Thymus (tissue), 11 donors: ENCODE measurements around the gene NOTCH2. TPM values are rescaled to one million over a fixed set of nuclear protein-coding genes. Genes with fewer than 3 reads are reported as not detected.

ENCODE experiments used
- DNase-seq, 9 donors: peaks; one replicate each; pipeline ENCODE4 v3.0.0-alpha.2; 2013; ENCODE audit warnings: low spot score in 9 of 9, low read depth in 6 of 9, missing footprints in 1 of 9
- H3K27ac ChIP-seq, 2 donors: one replicate each; pipeline ENCODE4 v1.5.1; 2013; ENCODE audit warnings: control low read depth in 1 of 2, low read depth in 1 of 2, low read length in 1 of 2, mild to moderate bottlenecking in 1 of 2, moderate library complexity in 1 of 2
- H3K27me3 ChIP-seq, 2 donors: one replicate each; pipeline ENCODE4 v1.5.1; 2013; ENCODE audit warnings: low read length in 1 of 2; ENCODE audit not compliant: control insufficient read depth in 2 of 2, insufficient read depth in 1 of 2
- H3K36me3 ChIP-seq, 2 donors: one replicate each; pipeline ENCODE4 v1.5.1; 2013; ENCODE audit warnings: low read length in 1 of 2, mild to moderate bottlenecking in 1 of 2, moderate library complexity in 1 of 2; ENCODE audit not compliant: control insufficient read depth in 2 of 2, insufficient read depth in 2 of 2
- H3K4me1 ChIP-seq, 2 donors: one replicate each; pipeline ENCODE4 v1.5.1; 2013; ENCODE audit warnings: low read length in 2 of 2; ENCODE audit not compliant: control insufficient read depth in 2 of 2, insufficient read depth in 2 of 2
- H3K4me3 ChIP-seq, 2 donors: one replicate each; pipeline ENCODE4 v1.5.1; 2013; ENCODE audit warnings: low read length in 2 of 2, control low read depth in 1 of 2, mild to moderate bottlenecking in 1 of 2
- H3K9me3 ChIP-seq, 2 donors: one replicate each; pipeline ENCODE4 v1.5.1; 2013; ENCODE audit warnings: low read length in 1 of 2, mild to moderate bottlenecking in 1 of 2; ENCODE audit not compliant: control insufficient read depth in 2 of 2, insufficient read depth in 1 of 2
- WGBS: extraction: QIAGEN DNeasy Blood & Tissue Kit; methylation state at CpG from one replicate; pipeline ENCODE4 v1.1.7; 2013; 5-methylcytosine and 5-hydroxymethylcytosine counted together
- polyA plus RNA-seq: library from polyadenylated mRNA; stranded (reverse); fragments of 200-250 nt; gene quantifications from one replicate; pipeline ENCODE4 v1.2.3, GENCODE V29; 2013
- total RNA-seq: library from RNA; stranded (reverse); fragments of 120-200 nt; gene quantifications from one replicate; pipeline ENCODE4 v1.2.4, GENCODE V29; 2013
- donor health status: healthy.

NOTCH2 gene
- total and polyA plus RNA-seq, 2 donors = 13.0 to 23.5 TPM

DNA sequence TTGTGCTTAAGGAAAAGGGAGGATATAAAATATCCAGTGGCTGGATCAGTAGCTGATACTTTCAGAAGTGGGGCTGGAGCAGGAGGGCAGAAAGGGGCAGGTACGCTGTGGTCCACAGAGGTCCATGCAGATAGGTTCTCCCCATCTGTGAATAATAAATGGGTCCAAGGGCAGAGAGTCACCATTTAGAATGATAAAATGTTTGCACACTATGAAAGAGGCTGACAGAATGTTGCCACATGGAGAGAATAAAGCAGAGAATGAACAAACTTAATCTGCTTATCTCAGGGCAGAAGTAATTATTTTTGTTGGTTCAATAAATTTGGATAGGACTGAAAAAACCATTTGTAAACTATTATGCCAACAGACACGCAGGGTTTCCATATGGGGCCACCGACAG lies 156.5 kb downstream of the NOTCH2 start:
- DNase-seq = no peak
- WGBS = 99% methylated on average over 3 of the region's 3 CpGs
- Histone ChIP-seq H3K27ac (no peak overlapping the region), H3K27me3 (no peaks in the 10 kb centered on the region), H3K4me1 (no peaks in the 10 kb centered on the region), H3K4me3 (no peak overlapping the region), H3K36me3 (peaks cover 22 to 32% of the 10 kb centered on the region in 2 donors), H3K9me3 (no peaks in the 10 kb centered on the region)

DNA sequence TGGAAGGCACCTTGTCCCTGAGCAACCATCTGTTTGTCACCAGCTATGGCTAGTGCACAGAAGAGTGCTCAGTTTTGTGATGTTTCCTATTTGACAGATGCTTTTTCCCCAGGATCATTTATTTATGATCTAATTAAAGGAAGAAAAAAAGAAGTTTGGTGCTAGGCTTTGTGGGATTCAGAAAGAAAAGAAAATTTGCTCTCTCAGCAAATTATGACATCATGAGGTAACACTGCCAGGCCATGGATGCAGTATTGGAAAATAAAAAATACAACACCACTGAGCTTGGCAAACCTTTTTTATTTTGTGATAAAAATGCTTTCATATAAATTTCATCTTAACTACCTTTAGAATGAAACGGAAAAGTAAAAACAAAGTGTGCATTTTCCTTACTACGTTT lies 157.7 kb downstream of the NOTCH2 start:
- Histone ChIP-seq H3K27ac (no peak overlapping the region), H3K4me1 (no peaks in the 10 kb centered on the region), H3K9me3 (no peaks in the 10 kb centered on the region), H3K4me3 (no peak overlapping the region), H3K36me3 (peaks cover 19 to 21% of the 10 kb centered on the region in 2 donors), H3K27me3 (no peaks in the 10 kb centered on the region)
- WGBS = 98% methylated on average over 2 of the region's 2 CpGs
- DNase-seq = no peak

DNA sequence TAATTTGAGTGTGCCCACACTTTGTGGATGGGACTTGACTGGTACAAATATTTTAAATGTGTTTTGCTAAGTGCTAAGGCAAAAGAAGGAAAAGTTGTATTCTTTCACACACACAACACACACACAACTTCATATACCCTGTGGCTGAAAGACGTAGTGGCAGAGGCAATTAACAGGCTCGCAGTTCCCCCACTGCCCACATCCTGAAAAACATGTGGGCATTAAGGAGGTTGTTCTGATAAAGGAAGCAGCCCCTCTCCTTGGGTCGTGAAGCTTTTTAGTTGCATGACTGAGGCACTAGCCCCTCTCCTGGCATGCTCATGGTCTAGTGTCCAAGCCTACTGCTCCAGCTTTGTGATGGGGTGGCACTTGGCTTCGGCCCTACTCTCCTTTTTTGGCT lies 158.8 kb downstream of the NOTCH2 start:
- no peak for DNase-seq
- no peaks in the 10 kb centered on the region for H3K27me3 ChIP-seq
- 34% methylated on average over 4 of the region's 4 CpGs for WGBS

DNA sequence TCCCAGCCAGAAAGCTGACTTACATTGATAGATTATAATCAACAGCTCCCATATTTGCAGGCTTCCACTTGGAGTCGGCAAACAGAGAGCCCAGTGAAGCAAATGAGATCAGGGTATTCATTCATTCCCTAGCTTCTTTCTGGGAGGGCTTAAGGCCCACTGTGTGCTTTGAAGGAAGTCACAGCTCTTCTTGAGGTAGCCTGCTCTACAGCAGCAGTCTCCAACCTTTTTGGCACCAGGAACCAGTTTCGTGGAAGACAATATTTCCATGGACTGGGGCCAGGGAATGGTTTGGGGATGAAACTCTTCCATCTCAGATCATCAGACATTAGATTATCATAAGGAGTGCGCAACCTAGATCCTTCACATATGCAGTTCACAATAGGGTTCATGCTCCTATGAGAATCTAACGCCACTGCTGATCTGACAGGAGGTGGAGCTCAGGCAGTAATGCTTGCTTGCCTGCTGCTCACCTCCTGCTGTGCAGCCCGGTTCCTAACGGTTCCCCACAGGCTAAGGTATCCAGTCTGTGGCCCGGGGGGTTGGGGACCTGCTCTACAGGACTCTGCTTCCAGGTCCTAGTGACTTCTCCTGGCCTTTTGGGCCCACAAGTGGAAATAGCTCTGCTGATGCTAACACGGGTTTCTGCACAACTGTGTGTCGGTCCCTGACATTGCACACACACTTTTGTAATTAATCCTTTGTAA lies 159.4 kb downstream of the NOTCH2 start:
- H3K9me3 ChIP-seq = no peaks in the 10 kb centered on the region
- no peak overlapping the region for H3K4me3 ChIP-seq
- H3K36me3 ChIP-seq = peaks cover 4 to 6% of the 10 kb centered on the region in 2 donors
- H3K27me3 ChIP-seq = no peaks in the 10 kb centered on the region
- no peak overlapping the region for H3K27ac ChIP-seq
- no peaks in the 10 kb centered on the region for H3K4me1 ChIP-seq
- no peak for DNase-seq
- WGBS = 95% methylated on average over 9 of the region's 9 CpGs

More for the DNA sequence above, 158.8 kb downstream of the NOTCH2 start:
- Histone ChIP-seq H3K4me3 (no peak overlapping the region), H3K4me1 (no peaks in the 10 kb centered on the region), H3K36me3 (peaks cover 10 to 12% of the 10 kb centered on the region in 2 donors), H3K9me3 (no peaks in the 10 kb centered on the region), H3K27ac (no peak overlapping the region)

DNA sequence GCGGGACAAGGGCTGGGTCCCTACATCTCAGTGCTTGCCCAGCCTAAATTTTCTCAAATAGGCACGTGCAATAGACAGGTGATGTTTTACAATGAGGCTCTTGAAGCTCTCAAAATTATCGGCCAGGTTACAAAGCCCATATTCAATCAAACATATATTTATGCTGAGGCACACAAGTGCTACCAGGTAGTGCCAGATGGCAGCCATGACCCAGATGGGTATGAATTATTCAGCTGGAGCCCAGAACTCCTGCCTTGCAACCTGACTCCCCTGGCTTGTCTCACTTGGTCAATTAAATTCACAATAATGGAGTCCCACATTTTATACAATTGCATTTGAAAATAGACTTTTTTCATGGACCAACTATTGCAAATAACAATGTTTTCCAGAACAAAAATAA lies 160.8 kb downstream of the NOTCH2 start:
- Histone ChIP-seq H3K4me3 (no peak overlapping the region), H3K27me3 (no peaks in the 10 kb centered on the region), H3K4me1 (no peaks in the 10 kb centered on the region), H3K9me3 (no peaks in the 10 kb centered on the region), H3K36me3 (no peaks in the 10 kb centered on the region), H3K27ac (no peak overlapping the region)
- 95% methylated on average over 3 of the region's 3 CpGs for WGBS
- DNase-seq = no peak

DNA sequence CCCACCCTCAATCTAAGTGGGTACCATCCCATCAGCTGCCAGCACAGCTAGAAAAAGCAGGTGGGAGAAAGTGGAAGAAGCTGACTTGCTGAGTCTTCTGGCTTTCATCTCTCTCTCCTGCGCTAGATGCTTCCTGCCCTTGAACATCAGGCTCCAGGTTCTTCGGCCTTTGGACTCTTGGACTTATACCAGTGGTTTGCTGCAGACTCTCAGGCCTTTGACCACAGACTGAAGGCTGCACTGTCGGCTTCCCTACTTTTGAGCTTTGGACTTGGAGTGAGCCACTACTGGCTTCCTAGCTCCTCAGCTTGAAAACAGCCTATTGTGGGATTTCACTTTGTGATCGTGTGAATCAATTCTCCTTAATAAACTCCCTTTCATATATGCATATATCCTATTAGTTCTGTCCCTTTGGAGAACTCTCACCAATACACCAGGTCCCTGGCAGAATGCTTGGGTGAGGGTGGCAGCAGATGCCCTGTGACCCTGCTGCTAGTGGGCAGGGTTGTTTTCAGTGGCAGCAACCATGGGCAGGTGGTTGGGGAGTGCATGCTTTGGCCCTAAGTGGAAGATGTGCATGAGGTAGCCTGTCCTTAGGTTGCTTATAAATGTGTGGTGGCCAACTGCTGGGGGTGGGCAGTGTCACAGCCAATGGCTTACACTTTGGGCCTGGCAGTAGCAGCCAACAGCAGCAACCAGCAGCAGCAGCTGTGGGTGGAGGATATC lies 162.4 kb downstream of the NOTCH2 start:
- Histone ChIP-seq H3K4me3 (no peak overlapping the region), H3K27me3 (no peaks in the 10 kb centered on the region), H3K9me3 (no peaks in the 10 kb centered on the region), H3K36me3 (no peaks in the 10 kb centered on the region), H3K4me1 (no peaks in the 10 kb centered on the region), H3K27ac (no peak overlapping the region)
- 97% methylated on average over 4 of the region's 4 CpGs for WGBS
- DNase-seq = no peak

DNA sequence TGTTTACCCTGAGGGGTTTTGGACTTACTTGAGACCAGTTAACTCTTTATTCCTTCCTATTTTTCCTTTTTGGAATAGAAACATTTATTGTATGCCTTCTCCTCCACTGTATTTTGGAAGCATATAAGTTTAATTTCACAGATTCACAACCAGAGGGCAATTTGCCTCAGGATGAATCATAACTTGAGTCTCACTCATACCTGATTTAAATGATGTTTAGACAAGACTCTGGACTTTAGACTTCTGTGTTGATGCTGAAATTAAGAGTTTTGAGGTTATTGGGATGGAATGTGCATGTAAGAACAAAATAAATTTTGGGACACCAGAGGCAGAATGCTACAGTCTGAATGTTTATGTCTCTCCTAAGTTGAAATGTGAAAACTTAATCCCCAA lies 166.0 kb downstream of the NOTCH2 start:
- no peak for DNase-seq
- Histone ChIP-seq H3K36me3 (no peaks in the 10 kb centered on the region), H3K27me3 (no peaks in the 10 kb centered on the region), H3K9me3 (no peaks in the 10 kb centered on the region), H3K27ac (no peak overlapping the region), H3K4me3 (no peak overlapping the region), H3K4me1 (no peaks in the 10 kb centered on the region)

DNA sequence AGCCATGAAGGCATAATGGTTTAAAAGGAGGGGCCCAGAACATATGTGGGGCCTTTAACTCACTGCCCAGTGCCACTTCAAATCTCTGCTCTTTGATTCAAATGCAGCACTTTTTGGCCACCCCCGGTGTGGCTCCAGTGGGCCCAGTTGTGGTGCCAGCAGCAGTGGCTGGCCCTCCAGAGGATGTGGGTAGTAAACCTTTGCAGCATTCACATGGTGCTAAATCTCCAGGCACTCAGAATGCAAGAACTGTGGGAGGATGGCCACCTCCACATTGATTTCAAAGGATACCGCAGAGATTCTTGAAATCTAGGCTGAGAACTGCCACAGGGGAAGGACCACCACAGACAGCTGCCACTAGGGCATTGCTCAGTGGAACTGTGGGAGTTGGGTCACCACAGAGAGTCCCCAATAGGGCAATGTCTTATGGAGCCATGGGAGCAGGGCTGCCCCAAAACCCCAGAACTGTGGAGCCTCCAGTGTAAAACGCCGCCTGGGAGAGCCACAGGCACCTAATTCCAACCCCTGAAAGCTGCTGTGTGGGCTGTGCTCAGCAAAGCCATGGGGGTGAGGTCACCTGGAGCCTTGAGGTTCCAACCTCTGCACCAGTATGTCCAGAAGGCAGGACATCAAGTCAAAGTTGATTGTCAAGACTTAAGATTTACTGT lies 166.6 kb downstream of the NOTCH2 start:
- WGBS = 97% methylated on average over 4 of the region's 4 CpGs
- Histone ChIP-seq H3K27ac (no peak overlapping the region), H3K4me1 (no peaks in the 10 kb centered on the region), H3K36me3 (no peaks in the 10 kb centered on the region), H3K4me3 (no peak overlapping the region), H3K9me3 (no peaks in the 10 kb centered on the region), H3K27me3 (no peaks in the 10 kb centered on the region)
- DNase-seq = no peak

DNA sequence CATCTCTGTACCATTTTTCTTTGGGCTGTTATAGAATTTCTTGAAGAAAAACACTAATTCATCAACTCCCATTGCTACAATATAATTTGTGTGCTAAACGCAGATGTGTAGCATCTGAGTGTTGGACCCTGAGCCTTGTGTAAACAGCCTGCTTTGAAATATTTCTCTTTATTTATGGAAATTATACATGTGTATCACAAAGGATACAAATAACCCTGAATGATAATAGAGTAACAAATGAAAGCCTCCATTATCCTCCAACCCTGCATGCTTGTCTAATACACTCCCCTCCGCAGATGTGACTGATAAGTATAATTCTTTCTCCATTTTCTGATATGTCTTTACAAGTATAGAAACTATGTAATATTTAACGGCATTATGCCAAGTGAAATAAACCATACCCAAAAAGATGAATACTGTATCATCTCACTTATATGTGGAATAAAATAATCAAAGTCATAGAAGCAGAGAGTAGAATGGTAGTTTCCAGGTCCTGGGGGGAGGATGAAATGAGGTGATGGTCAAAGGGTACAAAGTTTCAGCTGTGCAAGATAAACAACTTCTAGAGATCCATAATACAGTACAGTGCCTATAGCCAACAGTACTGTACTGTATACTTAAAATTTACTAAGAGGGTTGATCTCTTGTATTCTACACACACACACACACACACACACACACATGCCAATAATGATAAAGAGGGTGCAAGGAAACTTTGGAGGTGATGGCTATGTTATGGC lies 170.3 kb downstream of the NOTCH2 start:
- H3K36me3 ChIP-seq = no peaks in the 10 kb centered on the region
- H3K27me3 ChIP-seq = no peaks in the 10 kb centered on the region
- H3K9me3 ChIP-seq = no peaks in the 10 kb centered on the region
- H3K4me3 ChIP-seq = no peak overlapping the region
- H3K27ac ChIP-seq = no peak overlapping the region
- DNase-seq = no peak
- no peaks in the 10 kb centered on the region for H3K4me1 ChIP-seq
- WGBS = 94% methylated on average over 3 of the region's 3 CpGs
